CD14-positive monocyte (primary cell): ENCODE results near the gene AMBRA1. TPM values are rescaled to one million over a fixed set of nuclear protein-coding genes. Genes with fewer than 3 reads are reported as not detected.

Source experiments
- DNase-seq, 3 donors: peaks; one replicate each; pipeline ENCODE4 v3.0.0-alpha.2; 2011 to 2022
- H2AFZ ChIP-seq: 2 replicates; pipeline ENCODE4 v1.6.0; 2012; ENCODE audit warnings: mild to moderate bottlenecking, low read depth, low read length, inconsistent platforms; ENCODE audit not compliant: insufficient read depth, poor library complexity, severe bottlenecking
- H3K27ac ChIP-seq, 2 donors: 1 replicate in 1 of 2; 2 replicates in 1 of 2; pipeline ENCODE4 v1.5.1; 2012 to 2013; ENCODE audit warnings: low read length in 2 of 2, control low read depth in 1 of 2, inconsistent platforms in 1 of 2, low read depth in 1 of 2, mild to moderate bottlenecking in 1 of 2
- H3K27me3 ChIP-seq, 2 donors: one replicate each; pipeline versions ENCODE4 v1.6.0 to v1.6.1; 2011 to 2013; ENCODE audit warnings: low read length in 2 of 2; ENCODE audit not compliant: control insufficient read depth in 2 of 2, insufficient read depth in 2 of 2
- H3K36me3 ChIP-seq, 2 donors: replicated peaks in 1 of 2; 1 replicate in 1 of 2; 2 replicates in 1 of 2; pipeline versions ENCODE4 v1.5.1 to v1.6.1; 2012 to 2013; ENCODE audit warnings: low read length in 2 of 2, control low read depth in 1 of 2, inconsistent platforms in 1 of 2, mild to moderate bottlenecking in 1 of 2; ENCODE audit not compliant: insufficient read depth in 2 of 2, control insufficient read depth in 1 of 2
- H3K4me1 ChIP-seq, 2 donors: 1 replicate in 1 of 2; 2 replicates in 1 of 2; pipeline versions ENCODE4 v1.5.1 to v1.6.1; 2012 to 2013; ENCODE audit warnings: low read length in 2 of 2, control low read depth in 1 of 2, inconsistent platforms in 1 of 2, mild to moderate bottlenecking in 1 of 2, moderate library complexity in 1 of 2; ENCODE audit not compliant: insufficient read depth in 2 of 2, control insufficient read depth in 1 of 2
- H3K4me2 ChIP-seq: replicated peaks from 2 replicates; pipeline ENCODE3; 2012; ENCODE audit warnings: low read length, moderate library complexity, mild to moderate bottlenecking; ENCODE audit not compliant: poor library complexity, severe bottlenecking; ENCODE audit errors: extremely low read depth
- H3K4me3 ChIP-seq, 3 experiments: fragments of 200-600 bp in 1 of 3; sonication (generic) in 1 of 3; replicated peaks in 1 of 3; 1 replicate in 2 of 3; 2 replicates in 1 of 3; pipeline ENCODE4 v1.5.1; 2011 to 2013; ENCODE audit warnings: low read length in 3 of 3, mild to moderate bottlenecking in 3 of 3, control low read depth in 2 of 3, low read depth in 2 of 3, inconsistent platforms in 1 of 3, moderate library complexity in 1 of 3
- H3K79me2 ChIP-seq: 2 replicates; pipeline ENCODE4 v1.6.0; 2012; ENCODE audit warnings: mild to moderate bottlenecking, control low read depth, inconsistent platforms, low read length, moderate library complexity; ENCODE audit not compliant: insufficient read depth
- H3K9ac ChIP-seq: 2 replicates; pipeline ENCODE4 v1.6.0; 2017; ENCODE audit warnings: low read length, mild to moderate bottlenecking; ENCODE audit not compliant: insufficient read depth, poor library complexity, severe bottlenecking
- H3K9me3 ChIP-seq, 2 donors: replicated peaks in 1 of 2; 1 replicate in 1 of 2; 2 replicates in 1 of 2; pipeline versions ENCODE4 v1.5.1 to v1.6.1; 2012 to 2013; ENCODE audit warnings: low read length in 2 of 2, control low read depth in 1 of 2; ENCODE audit not compliant: control insufficient read depth in 1 of 2, insufficient read depth in 1 of 2
- H4K20me1 ChIP-seq: 2 replicates; pipeline ENCODE4 v1.6.0; 2012; ENCODE audit warnings: mild to moderate bottlenecking, low read length, control low read depth, moderate library complexity; ENCODE audit not compliant: insufficient read depth
- H3K27ac Mint-ChIP-seq, 7 donors: one replicate each; pipeline ENCODE4 v1.8.0; 2020; ENCODE audit warnings: mild to moderate bottlenecking in 7 of 7, mixed read lengths in 7 of 7, moderate library complexity in 6 of 7, inconsistent platforms in 2 of 7
- H3K27me3 Mint-ChIP-seq, 3 donors: one replicate each; pipeline ENCODE4 v1.8.0; 2021 to 2022; ENCODE audit warnings: low read depth in 3 of 3, mild to moderate bottlenecking in 3 of 3, mixed read lengths in 3 of 3, moderate library complexity in 3 of 3, inconsistent platforms in 1 of 3
- H3K36me3 Mint-ChIP-seq, 2 donors: one replicate each; pipeline ENCODE4 v1.8.0; 2020; ENCODE audit warnings: mixed read lengths in 2 of 2, inconsistent platforms in 1 of 2, mild to moderate bottlenecking in 1 of 2
- H3K4me1 Mint-ChIP-seq: one replicate; pipeline ENCODE4 v1.8.0; 2020; ENCODE audit warnings: mild to moderate bottlenecking, mixed read lengths
- H3K4me3 Mint-ChIP-seq, 2 donors: one replicate each; pipeline ENCODE4 v1.8.0; 2020; ENCODE audit warnings: mild to moderate bottlenecking in 2 of 2, mixed read lengths in 2 of 2, moderate library complexity in 1 of 2
- H3K9me3 Mint-ChIP-seq, 7 donors: one replicate each; pipeline ENCODE4 v1.8.0; 2020 to 2022; ENCODE audit warnings: mixed read lengths in 7 of 7, mild to moderate bottlenecking in 6 of 7, moderate library complexity in 6 of 7, inconsistent platforms in 2 of 7
- WGBS: methylation state at CpG from one replicate; pipeline ENCODE4 v1.1.5; 2013; ENCODE audit warnings: missing lambda C conversion rate; ENCODE audit not compliant: insufficient coverage; 5-methylcytosine and 5-hydroxymethylcytosine counted together
- intact Hi-C, 2 donors: fragments of 100-400 bp; cut with micrococcal nuclease; formaldehyde crosslinking; loops; one replicate each; pipeline versions ENCODE4 v1.15.0 to v1.15.1; 2023
- polyA plus RNA-seq, 3 donors: library from polyadenylated mRNA; depleted of rRNA in 1 of 3; unstranded in 2 of 3; stranded (reverse) in 1 of 3; fragments of 300-500 nt in 2 of 3; fragments of >200 nt in 1 of 3; fragmentation: Illumina TruSeq in 2 of 3; gene quantifications; 1 replicate in 2 of 3; 2 replicates in 1 of 3; pipeline ENCODE4 v1.2.3, GENCODE V29; 2012 to 2021
- TF ChIP-seq, protein P1 (sequence below): fragments of 200-600 bp; IDR thresholded peaks from one replicate; pipeline ENCODE4 v1.8.0; 2022; ENCODE audit warnings: antibody characterized with exemption, mild to moderate bottlenecking

AMBRA1 gene
- polyA plus RNA-seq, 3 donors: 2.1 to 6.1 (median 3.8) TPM

DNA sequence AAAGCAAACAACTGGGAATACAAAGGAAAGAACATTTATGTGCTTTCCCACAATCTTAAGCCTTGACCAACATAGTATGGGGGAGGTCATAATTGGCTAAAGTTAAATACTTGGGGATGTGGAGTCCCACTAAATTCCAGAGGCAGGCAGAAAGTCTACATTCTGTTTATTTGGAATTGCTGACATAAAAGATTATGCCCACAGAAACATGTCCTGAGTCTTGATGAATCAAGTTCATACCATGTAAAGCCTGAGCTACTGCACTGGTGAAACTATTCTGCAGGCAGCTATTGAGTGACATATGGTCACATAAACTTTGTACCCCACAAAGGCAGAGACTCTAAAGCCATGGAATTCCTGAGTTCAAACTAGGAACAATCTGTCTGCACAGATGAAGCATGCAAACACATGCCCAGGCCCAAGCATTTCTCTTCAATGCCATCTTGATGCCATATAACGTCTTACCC lies 132.3 kb downstream of the AMBRA1 start:
- H3K4me1 Mint-ChIP-seq: peaks cover 21% of the 10 kb centered on the region

DNA sequence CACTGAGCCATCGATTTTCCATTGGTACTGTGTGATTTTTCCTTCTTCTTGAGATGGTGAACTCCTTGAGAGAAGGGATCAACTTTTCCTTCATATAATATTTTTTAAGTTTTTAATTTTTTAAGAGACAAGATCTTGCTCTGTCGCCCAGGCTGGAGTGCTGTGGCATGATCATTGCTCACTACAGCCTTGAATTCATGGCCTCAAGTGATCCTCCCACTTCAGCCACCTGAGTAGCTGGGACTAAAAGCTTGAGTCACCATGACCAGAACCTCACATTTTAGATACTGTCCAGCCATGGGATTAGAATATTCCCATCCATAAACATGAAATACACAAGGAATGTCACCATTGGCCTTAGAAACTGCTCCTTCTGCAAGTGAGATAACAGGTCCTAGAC lies 135.3 kb downstream of the AMBRA1 start:
- H3K27ac ChIP-seq: no peak overlapping the region
- Mint-ChIP-seq H3K9me3 (no peaks in the 10 kb centered on the region), H3K27me3 (no peaks in the 10 kb centered on the region), H3K4me3 (no peak overlapping the region), H3K4me1 (peaks cover 14% of the 10 kb centered on the region), H3K36me3 (peaks cover 3 to 12% of the 10 kb centered on the region in 2 donors), H3K27ac (no peak overlapping the region)
- no peak overlapping the region for H3K4me2 ChIP-seq
- no peaks in the 10 kb centered on the region for H3K79me2 ChIP-seq
- peaks cover 0 to 3% of the 10 kb centered on the region in 2 donors for H3K36me3 ChIP-seq
- 80% methylated on average over 1 of the region's 2 CpGs for WGBS
- H3K9ac ChIP-seq: no peak overlapping the region
- H3K9me3 ChIP-seq: no peaks in the 10 kb centered on the region
- H3K27me3 ChIP-seq: no peaks in the 10 kb centered on the region
- intact Hi-C loops: no loop called here
- no peak overlapping the region for H3K4me3 ChIP-seq
- no peak for DNase-seq
- TF ChIP-seq, protein P1, sequence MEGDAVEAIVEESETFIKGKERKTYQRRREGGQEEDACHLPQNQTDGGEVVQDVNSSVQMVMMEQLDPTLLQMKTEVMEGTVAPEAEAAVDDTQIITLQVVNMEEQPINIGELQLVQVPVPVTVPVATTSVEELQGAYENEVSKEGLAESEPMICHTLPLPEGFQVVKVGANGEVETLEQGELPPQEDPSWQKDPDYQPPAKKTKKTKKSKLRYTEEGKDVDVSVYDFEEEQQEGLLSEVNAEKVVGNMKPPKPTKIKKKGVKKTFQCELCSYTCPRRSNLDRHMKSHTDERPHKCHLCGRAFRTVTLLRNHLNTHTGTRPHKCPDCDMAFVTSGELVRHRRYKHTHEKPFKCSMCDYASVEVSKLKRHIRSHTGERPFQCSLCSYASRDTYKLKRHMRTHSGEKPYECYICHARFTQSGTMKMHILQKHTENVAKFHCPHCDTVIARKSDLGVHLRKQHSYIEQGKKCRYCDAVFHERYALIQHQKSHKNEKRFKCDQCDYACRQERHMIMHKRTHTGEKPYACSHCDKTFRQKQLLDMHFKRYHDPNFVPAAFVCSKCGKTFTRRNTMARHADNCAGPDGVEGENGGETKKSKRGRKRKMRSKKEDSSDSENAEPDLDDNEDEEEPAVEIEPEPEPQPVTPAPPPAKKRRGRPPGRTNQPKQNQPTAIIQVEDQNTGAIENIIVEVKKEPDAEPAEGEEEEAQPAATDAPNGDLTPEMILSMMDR: no peak
- H4K20me1 ChIP-seq: peaks cover 16% of the 10 kb centered on the region
- no peaks in the 10 kb centered on the region for H3K4me1 ChIP-seq
- no peak overlapping the region for H2AFZ ChIP-seq

More for the DNA sequence above, 132.3 kb downstream of the AMBRA1 start:
- Mint-ChIP-seq H3K27ac (no peak overlapping the region), H3K4me3 (no peak overlapping the region), H3K36me3 (peaks cover 0 to 2% of the 10 kb centered on the region in 2 donors), H3K9me3 (no peaks in the 10 kb centered on the region), H3K27me3 (no peaks in the 10 kb centered on the region)
- H3K36me3 ChIP-seq: no peaks in the 10 kb centered on the region
- no peak overlapping the region for H3K4me3 ChIP-seq
- H3K27me3 ChIP-seq: no peaks in the 10 kb centered on the region
- no peak overlapping the region for H3K4me2 ChIP-seq
- no peaks in the 10 kb centered on the region for H3K9me3 ChIP-seq
- H3K9ac ChIP-seq: no peak overlapping the region
- no peaks in the 10 kb centered on the region for H3K4me1 ChIP-seq
- WGBS: 100% methylated on average over 1 of the region's 1 CpG
- H3K79me2 ChIP-seq: no peaks in the 10 kb centered on the region
- intact Hi-C loops: no loop called here
- DNase-seq: no peak
- H3K27ac ChIP-seq: no peak overlapping the region
- H4K20me1 ChIP-seq: peaks cover 10% of the 10 kb centered on the region
- H2AFZ ChIP-seq: no peak overlapping the region
- TF ChIP-seq, protein P1: no peak
